ENCODE data around the gene GMEB2.
"Not testable (repeated sequence)": the region's sequence is repeated elsewhere in the genome, so short reads cannot be mapped to it uniquely, and the experiment has no call there.

Gene GMEB2

GRCh38 chr20:63561624-63562396 lies 65.1 kb downstream of the GMEB2 start:
- TF ChIP-seq CTCF (IDR thresholded peaks at IDR 0.05; ENCODE audit: low read depth, low read length, missing control alignments) = no peak
- H3K27ac ChIP-seq = no peak overlapping the region
- peaks cover 33% of the 10 kb centered on the region for H3K36me3 ChIP-seq (replicated peaks)
- in situ Hi-C loops (cut with HindIII; ENCODE audit: low pct_ligation_motif_present, low sequenced_read_pairs) = no loop called here
- no peaks in the 10 kb centered on the region for H3K27me3 ChIP-seq (replicated peaks)
- no peak overlapping the region for H3K4me3 ChIP-seq (ENCODE audit: low read depth, low read length)
- no peak for DNase-seq

- Histone ChIP-seq H3K36me3 (replicated peaks) (peaks cover 33% of the 10 kb centered on the region), H3K4me3 (ENCODE audit: low read depth, low read length) (no peak overlapping the region), H3K27ac (no peak overlapping the region), H3K27me3 (replicated peaks) (no peaks in the 10 kb centered on the region)
- in situ Hi-C loops (cut with HindIII; ENCODE audit: low pct_ligation_motif_present, low sequenced_read_pairs) = no loop called here
- no peak for TF ChIP-seq CTCF (IDR thresholded peaks at IDR 0.05; ENCODE audit: low read depth, low read length, missing control alignments)
- no peak for DNase-seq
Observed at GRCh38 chr20:63560856-63561609, 65.9 kb downstream of the GMEB2 start.

- no peak overlapping the region for H3K27ac ChIP-seq
- no peak for DNase-seq
- TF ChIP-seq CTCF (IDR thresholded peaks at IDR 0.05; ENCODE audit: low read depth, low read length, missing control alignments) = no peak
- in situ Hi-C loops (cut with HindIII; ENCODE audit: low pct_ligation_motif_present, low sequenced_read_pairs) = no loop called here
- H3K36me3 ChIP-seq (replicated peaks) = peaks cover 27% of the 10 kb centered on the region
- no peaks in the 10 kb centered on the region for H3K27me3 ChIP-seq (replicated peaks)
- no peak overlapping the region for H3K4me3 ChIP-seq (ENCODE audit: low read depth, low read length)
Observed at GRCh38 chr20:63560333-63560805, 66.5 kb downstream of the GMEB2 start.

- H3K36me3 ChIP-seq (replicated peaks) = peaks cover 22% of the 10 kb centered on the region
- in situ Hi-C loops (cut with HindIII; ENCODE audit: low pct_ligation_motif_present, low sequenced_read_pairs); DNase-seq; H3K4me3 ChIP-seq (ENCODE audit: low read depth, low read length); H3K27me3 ChIP-seq (replicated peaks); H3K27ac ChIP-seq: not testable (repeated sequence)
Observed at GRCh38 chr20:63559485-63560332, 67.2 kb downstream of the GMEB2 start.

- no peak for TF ChIP-seq CTCF (IDR thresholded peaks at IDR 0.05; ENCODE audit: low read depth, low read length, missing control alignments)
- DNase-seq = no peak
- Histone ChIP-seq H3K4me3 (ENCODE audit: low read depth, low read length) (no peak overlapping the region), H3K27me3 (replicated peaks) (no peaks in the 10 kb centered on the region), H3K36me3 (replicated peaks) (peaks cover 19% of the 10 kb centered on the region), H3K27ac (no peak overlapping the region)
- in situ Hi-C loops (cut with HindIII; ENCODE audit: low pct_ligation_motif_present, low sequenced_read_pairs) = no loop called here
Observed at GRCh38 chr20:63558804-63559484, 68.0 kb downstream of the GMEB2 start.
